HG03575 (cell line): Measurements from ENCODE around the gene CREB1.

ENCODE experiments used
- ATAC-seq: cut with Tn5 transposase; IDR thresholded peaks from one replicate; pipeline ENCODE4 v1.9.1; 2021; ENCODE audit not compliant: unreplicated experiment, insufficient number of reproducible peaks, low FRiP score; ENCODE audit errors: extremely low read depth

CREB1 gene

GRCh38 chr2:207600231-207600630 lies 70.5 kb downstream of the CREB1 start:
- no peak for ATAC-seq

DNA sequence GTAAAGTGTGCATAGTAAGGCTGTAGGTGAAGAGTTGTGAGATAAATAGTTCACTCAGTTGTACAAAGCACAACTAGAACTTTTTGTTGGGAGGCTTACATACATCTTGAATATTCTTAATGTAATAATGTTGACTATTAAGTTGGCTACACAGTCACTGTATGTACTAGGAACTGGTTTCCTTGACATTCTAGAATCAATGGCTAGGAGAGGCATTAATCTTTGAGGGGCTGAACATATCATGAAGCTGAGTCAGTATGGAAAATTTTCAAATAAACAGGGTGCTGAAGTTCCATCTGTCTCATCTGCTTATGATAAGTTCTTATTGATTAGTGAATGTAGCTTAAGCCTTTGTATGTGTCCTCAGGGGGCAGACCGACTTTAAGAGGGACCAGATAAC lies 72.0 kb downstream of the CREB1 start:
- ATAC-seq, result no peak

DNA sequence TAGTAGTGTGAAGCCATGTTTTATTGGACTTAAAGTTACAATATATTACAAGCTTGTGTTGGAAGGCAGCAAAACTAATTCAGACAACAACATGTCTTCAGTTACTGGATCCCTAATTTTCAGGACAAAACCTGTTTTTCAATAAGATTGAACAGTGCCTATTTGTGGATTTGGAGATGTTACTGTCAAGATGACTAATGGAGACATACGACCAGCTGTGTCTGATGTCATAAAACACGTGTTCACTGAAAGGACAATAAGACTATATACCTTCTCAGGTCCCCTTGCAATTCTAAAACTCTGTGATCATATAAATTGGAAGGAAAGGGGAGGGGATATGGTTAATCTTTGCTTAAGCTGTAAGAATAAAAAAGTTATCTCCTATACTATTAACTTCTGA lies 73.7 kb downstream of the CREB1 start:
- no peak for ATAC-seq

DNA sequence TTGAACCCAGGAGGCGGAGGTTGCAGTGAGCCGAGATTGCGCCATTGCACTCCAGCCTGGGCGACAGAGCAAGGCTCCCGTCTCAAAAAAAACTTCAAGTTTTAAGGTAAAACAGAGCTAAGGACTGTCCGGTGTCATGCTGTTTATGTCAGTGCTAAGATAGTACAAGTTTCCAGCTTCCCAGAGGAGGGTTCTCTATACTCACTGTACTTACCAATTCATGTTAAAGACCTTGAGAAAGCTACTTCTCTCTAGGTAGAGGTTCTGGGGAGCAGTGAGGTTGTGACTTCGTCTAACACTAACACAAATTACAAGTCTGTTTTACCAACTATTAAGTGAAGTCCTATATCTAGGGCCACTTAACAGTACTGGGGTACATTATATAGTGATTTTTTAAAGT lies 76.6 kb downstream of the CREB1 start:
- no peak for ATAC-seq

- no peak for ATAC-seq
Observed at GRCh38 chr2:207606829-207607228, 77.1 kb downstream of the CREB1 start.

GRCh38 chr2:207612714-207613113 lies 83.0 kb downstream of the CREB1 start:
- no peak for ATAC-seq

GRCh38 chr2:207614824-207615223 lies 85.1 kb downstream of the CREB1 start:
- ATAC-seq, result no peak

DNA sequence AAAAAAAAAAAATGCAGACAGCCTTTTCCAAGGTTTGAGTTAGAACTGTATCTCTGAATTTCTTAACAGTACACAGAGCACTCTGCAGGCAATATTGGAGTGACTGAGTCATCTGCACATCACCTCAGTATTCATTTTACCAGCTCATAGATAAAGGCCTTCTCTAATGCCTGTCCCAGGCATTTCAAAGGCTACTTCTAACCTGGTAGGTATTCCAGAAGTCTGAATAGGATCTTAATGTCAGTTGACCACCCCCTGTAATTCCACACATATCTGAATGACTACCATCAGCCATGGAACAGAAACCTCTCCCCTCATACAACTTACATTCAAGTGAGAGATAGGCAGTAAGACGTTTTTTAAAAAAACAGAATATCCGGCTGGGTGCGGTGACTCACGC lies 86.4 kb downstream of the CREB1 start:
- no peak for ATAC-seq

DNA sequence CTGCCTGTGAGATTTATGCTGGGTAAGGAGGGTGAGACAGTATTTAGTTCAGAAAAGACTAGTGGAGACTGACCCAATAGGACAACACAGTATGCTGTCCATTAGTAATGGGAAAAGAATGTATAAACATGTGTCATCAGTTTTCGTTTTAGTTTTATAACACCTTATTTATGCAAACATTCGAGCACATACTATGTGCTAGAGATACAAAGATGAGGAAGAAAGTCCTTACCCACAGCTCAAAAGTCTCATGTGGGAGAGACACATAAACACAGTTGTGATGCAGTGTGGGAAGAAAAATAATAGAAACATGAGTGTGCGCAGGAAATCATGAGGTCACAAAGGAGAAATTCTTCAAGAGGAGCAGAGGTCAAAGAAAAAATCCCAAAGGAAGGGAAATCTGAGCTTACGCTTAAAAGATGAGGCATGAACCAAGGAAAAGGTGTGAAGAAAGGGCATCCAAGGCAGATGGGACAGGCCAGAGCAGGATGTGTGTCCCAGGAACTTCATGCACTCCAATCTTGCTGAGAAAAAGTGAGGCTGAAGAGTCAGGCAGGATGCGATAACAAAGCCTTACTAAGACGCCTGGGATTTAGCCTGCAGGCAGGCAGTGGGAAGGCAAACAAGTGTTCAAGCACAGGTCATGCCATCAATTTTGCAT lies 87.4 kb downstream of the CREB1 start:
- ATAC-seq, result no peak

DNA sequence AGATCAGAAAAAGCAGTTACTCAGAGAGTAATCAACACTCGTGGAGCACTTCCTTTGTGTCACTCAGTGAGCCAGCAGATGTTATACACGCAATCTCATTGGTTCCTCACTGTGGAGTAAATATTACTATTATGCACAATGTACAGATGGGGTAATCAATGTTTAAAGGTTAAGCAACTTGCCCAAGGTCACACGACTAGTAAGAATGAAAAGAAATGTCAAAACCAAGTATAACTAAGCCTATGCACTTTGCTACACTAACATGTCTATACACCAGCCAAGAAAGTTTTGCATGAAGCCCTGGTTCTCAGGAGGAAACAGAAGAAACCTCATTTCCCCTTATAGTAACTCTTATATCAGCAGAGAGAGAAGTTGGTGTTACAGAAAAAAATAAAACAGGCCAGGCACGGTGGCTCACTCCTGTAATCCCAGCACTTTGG lies 90.0 kb downstream of the CREB1 start:
- peak; percentile 28 for ATAC-seq

- ATAC-seq, result no peak
Observed at GRCh38 chr2:207621501-207622039, 91.8 kb downstream of the CREB1 start.

DNA sequence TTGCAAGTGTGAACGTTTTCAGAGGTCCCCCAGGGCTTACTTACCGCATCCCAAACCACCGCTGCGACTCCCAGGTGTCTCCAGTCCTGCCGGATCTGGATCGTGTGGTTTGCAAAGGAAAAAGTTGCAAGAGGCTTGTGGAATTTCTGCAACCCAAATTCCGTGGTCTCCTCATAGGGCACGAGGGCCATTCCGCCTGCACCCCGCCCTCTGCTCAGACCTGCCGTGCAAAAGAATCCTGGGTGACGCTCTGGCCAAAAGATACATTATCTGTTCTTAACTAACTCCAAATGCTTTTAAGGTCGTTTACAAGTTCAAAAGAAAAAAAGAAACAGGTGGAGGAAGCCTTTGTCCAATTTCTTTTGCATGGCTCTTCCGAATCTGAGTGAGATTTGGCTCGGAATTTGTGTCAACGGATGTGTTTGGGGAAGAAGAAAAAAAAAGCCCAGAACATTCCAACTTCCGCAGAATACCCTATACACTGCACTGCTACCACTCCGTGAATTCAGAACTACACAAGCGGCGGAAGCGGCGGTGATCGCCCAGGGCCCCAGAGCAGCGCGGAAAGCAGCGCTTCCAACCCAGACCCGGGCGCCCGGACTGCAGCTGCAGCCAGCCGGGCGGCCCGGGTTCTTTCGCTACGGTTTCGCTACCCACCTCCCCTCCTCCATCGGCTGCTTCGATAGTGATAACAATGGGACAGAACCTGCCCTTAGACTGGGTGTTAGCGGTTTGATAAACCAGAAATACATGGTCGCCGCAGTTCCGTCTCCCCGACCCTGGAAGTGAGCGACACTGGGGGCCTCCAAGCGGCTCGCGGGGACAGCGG lies 94.6 kb downstream of the CREB1 start:
- peak; percentile 1 for ATAC-seq

DNA sequence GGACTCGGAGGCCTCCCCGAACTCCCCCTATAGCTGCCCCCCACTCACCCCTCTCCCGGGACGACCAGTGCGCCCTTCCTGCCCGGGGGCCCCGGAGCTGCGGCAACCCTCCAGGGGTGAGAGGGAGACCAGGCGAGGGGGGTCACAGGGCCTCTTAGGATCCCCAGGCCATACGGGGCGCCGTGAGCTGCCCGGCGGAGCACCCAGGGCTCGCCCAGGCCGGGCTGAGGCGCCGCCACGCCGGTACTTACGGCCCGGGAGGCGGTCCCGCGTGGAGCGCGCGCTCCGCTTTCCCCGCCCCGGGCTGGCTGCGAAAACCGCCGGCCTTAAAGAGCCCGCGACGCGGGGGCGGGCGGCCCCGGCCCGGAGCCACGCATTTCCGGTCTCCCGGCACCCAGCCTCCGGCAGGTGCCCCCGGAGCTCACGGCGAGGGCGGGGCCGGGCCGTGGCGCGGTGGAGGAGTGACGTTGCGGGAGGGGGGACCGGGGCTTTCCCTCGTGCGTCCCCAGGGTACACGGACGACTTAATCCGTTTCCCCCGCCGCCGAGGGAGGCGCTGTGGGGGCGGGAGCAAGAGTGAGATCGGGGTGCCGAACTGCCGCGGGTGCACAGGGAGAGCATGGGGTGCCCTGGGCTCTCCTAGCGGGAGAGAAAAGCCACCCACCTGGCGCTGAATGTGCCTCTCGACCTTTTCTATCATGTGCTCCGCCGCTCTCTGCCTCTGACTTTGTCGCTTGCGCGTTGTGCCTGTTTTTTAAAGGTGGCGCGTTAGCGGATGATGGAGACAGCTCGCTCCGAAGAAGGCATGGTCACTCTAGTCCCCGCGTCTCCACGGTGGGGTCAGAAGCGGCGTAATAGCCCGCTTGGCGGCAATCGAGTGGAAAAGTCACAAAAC lies 95.5 kb downstream of the CREB1 start, which contains the start of gene METTL21A:
Gene METTL21A (minus strand): TSS at position 381 of the 894 bp plus-strand sequence. CDS start 1,019 bp downstream, outside the sequence.
- peak; percentile 25 for ATAC-seq

DNA sequence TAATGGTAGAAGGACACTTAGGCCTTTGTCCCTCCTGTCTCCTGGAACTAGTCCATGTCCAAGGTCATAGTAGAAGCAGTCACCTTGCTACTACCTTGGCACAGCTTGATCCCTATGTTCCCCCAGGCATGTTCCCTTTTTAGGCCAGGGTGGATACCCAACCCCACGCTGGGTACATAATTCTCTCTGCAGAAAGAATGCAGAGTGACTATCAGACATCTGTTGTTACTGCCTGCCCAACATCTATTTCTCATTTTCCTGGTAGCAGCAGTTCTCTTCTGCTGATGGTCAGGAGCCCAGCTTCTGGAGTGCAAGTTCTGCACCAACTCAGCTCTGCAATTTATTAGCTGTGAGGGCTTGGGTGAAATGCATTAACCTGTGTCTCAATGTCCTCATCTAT lies 99.8 kb downstream of the CREB1 start:
- no peak for ATAC-seq

DNA sequence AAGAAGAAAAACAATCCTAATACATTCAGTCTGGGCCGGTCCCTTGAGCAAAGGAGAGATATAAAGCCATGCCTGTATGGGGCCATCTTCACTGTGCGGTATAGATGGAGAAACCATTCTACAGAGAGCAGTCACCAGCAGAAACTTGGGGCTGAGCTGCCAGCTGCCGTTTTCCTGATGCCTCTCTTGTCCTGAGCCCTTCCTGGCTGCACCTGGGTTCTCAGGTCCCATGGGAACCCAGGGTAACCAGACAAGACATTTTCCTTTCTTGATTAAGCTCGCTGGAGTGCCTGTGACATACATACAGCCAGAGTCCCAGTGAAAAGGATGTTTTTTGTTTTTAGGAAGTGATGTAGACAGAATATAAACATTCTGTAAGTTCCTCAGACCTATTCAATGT lies 100.7 kb downstream of the CREB1 start:
- ATAC-seq, result no peak

DNA sequence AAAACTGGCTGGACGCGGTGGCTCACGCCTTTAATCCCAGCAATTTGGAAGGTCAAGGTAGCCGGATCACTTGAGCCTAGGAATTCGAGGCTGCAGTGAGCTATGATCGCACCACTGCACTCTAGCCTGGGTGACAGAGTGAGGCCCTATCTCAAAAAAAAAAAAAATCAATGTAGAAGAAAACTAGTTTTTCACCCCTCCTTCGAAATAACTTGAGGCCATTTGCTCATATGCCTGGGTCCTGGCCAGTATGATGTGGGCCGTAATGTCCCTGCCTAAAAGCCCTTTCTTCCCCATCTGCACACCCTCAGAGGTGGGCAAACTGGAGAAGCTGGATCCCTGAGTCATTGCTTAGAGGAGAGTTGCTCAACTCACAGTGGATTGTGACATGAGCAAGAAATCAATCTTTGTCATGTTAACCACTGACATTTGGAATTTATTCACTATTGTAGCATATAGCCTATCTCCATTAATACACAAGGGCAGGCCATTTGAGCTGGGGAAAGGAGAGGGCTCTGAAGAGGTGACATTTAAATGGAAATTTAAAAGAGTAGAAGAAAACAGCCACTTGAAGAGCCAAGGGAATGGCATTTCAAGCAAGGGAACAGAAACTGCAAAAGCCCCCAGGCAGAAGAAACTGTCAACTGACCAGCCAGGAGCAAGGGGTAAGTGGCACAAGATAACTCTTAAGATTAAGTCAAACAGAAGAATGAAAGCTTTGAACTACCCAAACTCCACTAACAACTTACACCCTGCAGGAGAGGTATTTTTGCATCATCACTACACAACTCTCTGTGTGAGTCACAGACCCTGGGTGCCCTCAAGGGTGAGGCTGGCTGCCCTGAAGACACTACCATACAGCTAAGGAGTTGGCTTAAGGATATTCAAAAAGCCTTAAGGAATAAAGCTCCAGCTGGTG lies 103.1 kb downstream of the CREB1 start:
- ATAC-seq, result no peak

DNA sequence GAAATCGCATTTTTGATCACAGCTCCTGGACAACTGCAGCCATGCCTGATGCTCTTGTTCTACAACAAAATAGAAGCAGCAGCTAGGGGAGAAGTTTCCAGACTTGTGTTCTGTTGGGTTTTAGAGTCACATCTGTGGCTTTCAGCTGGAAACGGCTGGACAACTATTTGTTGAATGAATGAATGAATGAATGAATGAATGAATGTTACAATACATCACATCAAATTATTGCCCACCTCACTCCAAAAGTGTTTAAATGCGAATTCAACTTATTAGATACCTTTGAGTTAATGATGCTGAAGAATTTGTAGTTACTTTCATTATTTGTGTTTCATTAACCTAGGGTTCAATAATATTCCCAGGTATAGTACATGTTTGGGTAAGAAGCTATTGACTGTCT lies 103.9 kb downstream of the CREB1 start:
- no peak for ATAC-seq

GRCh38 chr2:207635468-207636200 lies 105.9 kb downstream of the CREB1 start:
- no peak for ATAC-seq
